T1000 (cell line): ENCODE data around the gene AIF1L.
"Not testable (repeated sequence)": the region's sequence is repeated elsewhere in the genome, so short reads cannot be mapped to it uniquely, and the experiment has no call there.

Source experiments
- DNase-seq: peaks from one replicate; lab custom pipeline; 2025; ENCODE audit warnings: mixed read lengths; lab: John Stamatoyannopoulos, UW

Gene AIF1L

DNA sequence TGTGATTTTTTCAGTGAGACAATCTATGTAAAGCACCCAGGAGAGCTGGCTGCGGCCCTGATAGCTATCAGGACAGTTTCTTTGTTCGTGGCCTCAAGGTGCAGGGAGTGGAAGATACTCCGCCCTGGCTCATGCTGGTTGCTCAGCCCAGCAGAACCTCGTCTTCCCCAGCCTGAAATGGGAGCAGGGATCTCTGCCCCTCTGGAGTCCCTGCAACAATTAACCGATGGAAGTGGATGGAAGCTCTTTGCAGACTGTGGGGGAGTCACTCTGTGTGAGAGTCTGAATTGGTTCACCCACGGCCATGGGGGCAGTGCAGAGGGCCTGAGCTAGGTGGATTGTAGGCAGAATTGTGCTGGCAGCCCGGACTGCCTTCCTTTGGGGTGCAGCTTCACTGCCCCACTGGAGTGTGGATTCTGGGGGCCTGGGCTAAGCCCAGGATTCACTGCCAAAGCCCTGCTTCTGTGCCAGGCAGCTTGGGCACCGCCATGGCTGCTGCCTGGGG lies 2.8 kb downstream of the AIF1L start:
- no peak for DNase-seq

DNA sequence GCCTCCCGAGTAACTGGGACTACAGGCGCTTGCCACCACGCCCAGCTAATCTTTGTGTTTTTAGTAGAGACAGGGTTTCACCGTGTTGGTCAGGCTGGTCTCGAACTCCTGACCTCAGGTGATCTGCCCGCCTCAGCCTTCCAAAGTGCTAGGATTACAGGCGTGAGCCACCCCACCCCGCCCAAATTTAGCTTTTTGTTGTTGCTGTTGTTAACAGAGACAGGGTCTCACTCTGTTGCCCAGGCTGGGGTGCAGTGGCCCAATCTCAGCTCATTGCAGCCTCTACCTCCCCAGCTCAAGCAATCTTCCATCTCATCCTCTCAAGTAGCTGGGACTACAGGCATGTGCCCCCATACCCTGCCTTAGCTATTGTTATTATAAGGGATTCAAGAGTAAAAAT lies 3.5 kb downstream of the AIF1L start:
- DNase-seq = not testable (repeated sequence)

DNA sequence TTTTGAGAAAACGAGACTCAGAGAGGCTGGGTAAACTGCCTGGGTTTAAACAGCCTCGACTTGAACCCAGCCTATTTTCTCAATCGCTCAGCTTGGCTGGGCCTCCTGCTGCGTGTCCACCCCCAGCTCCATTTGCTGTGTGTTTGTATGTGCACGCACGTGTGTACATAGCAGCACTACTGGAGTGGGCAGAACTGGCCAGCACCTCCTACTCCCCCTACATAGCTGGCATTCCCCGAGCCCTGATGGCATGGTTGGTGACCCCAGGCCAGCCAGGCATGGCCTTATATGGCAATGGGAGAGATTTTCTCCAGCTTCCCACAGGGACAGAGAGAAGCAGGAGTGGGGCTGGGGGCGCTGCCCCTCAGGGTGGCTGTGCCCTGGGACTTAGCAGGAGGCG lies 4.1 kb downstream of the AIF1L start:
- DNase-seq = no peak

DNA sequence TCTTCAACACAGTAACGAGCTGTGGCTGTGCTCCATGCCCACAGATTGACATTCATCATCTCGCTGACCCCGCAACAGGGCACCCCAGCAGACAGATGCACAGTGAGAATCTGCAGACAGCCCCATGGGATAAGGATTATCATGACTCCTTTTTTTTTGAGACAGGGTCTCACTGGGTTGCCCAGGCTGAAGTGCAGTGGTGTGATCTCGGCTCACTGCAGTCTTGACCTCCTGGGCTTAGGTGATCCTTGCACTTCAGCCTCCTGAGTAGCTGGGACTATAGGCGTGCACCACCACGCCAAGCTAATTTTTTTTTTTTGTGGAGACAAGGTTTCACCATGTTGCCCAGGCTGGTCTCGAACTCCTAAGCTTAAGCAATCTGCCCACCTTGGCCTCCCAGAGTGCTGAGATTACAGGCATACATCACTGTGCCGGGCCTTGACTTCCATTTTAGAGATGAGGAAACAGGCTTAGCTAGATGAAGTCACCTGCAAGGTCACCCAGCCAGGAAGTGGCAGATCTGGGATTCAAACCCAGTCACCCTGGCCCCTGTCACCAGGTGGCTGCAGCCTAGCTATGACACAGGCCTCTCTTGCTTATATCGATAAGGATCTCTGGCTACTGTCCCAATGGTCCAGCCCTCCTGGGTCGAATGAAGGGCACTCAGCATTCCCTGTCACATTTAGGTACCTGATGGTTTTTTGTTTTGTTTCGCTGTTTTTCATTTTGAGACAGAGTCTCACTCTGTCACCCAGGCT lies 5.1 kb downstream of the AIF1L start:
- DNase-seq = no peak

DNA sequence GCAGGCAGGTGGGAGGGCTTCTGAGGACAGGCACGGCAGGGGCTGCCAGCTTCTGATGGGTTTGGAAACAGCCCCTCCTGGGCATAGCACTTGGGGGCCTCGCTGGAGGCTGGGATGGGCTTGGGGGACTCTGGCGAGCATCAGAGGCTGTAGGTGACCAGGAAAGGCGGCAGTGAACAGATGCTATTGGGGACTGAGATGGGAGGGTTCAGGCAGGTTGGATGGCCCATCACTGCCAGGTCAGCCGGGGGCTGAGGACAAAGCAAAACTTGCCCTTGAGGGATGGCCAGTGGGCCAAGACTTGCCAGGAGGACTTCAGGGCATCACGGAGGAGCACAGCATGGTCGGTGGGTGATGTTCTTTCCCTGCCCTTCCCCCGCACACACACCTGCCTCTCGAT lies 6.7 kb downstream of the AIF1L start:
- DNase-seq = no peak

DNA sequence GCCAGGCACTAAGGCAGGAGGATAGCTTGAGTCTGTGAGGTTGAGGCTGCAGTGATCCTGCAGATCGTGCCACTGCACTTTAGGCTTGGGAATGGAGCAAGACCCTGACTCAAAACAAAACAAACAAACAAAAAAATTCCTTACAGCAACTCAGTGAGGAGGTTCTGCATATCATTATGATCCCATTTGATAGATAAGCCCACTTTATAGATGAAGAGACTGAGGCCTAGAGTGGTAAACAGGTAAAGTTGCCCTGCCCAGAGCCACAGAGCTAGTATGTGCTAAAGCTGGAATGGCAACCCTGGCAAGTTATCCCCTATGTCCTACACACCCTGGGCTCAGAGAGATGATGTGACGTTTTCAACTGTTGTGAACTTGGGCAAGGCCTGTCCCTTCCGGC lies 7.2 kb downstream of the AIF1L start:
- no peak for DNase-seq

DNA sequence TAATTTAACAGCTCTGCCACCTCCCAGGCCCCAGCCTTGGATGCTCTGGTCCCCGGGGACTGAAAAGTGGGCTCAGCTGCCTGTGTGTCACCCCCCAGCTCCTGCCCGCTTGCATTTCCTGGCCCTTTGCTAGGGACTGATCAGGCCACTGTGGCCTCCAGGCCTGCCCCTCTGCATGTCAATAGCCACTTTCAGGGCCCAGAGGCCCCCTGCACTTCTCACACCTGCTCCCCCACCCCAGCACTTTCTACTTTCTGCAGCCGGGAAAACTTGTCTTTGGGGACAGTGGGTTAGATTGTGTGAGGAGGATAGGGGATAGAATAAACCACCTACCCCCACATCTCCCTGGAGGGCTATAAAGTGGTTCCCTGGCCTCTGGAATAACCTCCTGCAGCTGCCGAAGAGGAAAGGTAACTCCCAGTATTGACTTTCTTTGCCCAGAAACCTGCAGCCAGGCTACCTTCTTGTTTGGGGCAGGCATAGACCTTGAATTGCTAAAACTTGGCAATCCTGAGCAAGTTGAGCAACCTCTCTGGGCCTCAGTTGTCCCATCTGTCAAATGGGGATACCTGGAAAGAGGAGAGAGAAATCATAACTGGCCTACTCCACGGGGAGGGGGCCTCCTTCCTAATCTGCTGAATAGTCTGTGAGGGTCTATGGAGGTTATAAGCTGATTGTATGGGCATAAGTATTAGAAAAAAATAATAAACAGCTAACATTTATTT lies 7.8 kb downstream of the AIF1L start:
- no peak for DNase-seq

DNA sequence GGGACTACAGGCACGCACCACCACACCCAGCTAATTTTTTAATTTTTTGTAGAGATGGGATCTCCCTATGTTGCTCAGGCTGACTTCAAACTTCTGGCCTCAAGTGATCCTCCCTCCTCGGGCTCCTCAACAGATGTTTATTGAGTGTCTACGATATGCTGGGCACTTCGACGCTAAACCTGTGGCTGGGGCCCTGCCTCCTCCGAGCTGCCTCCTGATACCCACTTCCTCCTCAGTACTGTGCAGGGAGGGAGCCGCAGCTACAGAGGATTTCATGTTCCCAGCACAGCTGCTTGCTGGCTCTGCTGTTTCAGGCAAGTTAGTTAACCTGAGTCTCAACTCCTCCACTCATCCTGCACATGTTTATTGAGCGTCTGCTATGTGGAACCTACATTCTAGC lies 9.6 kb downstream of the AIF1L start:
- DNase-seq = no peak

DNA sequence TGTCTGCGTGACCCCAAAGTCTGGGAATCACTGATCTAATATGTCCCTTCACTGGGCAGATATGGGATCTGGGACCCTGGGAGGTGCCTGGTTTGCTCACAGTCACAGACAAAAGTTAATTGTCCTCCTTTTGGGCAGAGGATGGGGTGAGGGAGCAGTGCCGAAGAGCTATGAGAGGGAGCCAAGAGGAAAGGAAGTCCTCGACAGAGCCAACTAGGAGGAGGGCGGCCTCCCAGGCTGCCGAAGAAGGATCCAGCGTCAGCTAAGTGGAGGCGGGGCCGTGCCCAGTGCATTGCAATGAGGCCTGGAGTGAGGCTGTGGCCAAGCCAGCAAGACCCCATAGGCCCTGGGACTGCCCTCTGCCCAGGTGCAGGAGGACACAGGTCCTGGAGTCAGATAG lies 11.4 kb downstream of the AIF1L start:
- DNase-seq = no peak

DNA sequence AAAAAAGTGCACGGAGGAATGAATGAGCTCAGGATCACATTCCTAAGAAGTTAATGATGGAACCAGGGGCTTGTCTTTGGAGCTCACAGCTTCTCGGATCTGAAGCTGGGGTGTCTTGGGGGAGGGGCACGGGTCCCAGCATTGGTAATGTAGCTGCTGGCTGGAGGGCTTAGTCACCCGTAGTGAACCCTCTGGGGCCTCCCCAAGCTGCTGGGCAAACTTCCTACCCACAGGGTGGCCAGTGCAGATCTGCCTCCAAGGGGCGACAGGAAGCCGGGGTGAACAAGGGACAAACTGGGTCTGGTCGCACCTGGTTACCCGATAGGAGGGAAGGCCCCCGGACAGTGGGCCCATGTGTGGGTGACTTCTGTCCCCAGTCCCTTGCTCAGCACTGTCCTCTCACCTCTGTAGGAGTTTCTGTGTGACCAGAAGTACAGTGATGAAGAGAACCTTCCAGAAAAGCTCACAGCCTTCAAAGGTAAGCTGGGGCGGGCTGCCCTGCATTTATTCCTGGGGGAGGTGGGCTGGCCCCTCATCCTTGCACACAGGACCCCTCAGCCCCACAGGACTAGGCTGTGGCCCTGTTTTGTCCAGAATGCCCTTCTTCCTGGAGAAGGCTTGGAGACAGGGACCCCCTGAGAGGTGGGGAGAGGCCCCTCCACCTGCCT lies 15.0 kb downstream of the AIF1L start:
- DNase-seq = no peak

DNA sequence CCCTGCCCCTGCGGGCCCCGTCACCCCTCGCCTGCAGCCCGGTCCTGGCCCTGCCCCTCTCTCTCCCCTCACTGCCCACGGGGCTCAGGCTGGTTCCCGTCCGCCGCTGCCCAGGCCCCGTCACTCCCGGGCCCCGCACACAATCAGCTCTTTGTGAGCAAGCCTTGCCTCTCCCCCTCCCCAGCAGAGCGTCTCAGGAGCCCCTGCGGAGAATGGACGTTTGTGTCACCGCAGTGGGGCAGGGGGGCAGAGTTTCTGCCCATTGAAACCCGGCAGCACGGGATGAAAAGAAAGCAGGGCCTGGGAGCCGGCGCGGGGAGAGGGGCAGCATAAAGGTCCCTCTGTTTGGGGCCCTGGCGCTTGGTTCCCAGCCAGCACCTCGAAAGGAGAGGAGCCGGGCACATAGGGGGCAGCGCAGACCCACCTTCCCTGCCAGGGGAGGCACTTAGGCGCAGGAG lies 15.6 kb downstream of the AIF1L start:
- no peak for DNase-seq

DNA sequence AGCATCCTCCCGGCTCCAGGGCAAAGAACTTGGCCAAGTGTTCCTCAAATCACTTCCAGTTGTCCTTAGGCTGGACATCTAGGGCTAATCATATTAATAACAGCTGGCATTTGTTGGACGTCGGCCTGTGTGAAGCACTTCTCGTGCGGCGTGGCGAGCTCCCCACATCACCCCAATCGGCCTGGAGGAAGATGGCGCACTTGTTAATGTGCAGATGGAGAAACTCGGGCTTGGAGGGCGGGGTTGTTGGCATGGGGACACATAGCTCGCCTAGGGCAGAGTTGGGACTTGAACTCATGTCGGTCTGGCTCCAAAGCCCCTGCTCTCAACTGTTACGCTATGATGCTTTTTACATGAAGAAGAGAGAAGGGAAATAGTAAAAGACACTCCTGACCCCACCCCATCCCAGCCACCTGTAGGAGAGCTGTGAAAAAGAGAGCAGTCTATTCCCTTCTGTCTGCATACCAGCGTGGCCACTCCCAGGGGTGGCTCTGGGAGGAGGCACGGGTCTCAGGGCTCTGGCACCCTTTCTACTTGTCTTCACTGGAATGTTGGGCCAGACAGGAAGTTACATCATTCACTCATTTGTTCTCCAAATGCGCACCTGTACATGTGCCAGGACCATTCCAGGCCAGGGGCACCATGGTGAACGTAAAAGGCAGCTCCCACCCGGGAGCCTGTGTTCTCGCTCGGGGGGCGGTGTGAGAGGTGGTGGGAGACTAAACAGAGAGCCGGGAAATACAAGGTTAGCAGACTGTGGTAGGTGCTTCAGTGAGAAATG lies 16.2 kb downstream of the AIF1L start:
- no peak for DNase-seq

DNA sequence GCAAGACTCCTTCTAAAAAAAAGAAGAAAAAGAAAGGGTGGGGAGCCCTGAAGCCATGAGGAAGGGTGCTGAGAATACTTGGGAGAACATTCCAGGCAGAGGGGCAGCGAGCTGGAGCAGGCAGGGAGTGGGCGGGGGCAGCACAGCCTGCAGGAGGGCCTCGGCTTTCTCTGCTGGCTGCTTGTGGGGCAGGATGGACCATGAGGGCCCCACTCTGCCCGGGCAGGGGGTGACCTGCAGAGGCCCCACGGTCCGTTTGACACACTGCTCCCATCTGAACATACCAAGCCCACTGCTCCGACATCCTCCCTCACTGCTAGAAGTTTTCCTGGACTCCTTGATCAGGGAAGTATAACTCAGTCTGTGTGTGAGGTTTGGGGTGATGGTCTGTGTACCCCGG lies 17.3 kb downstream of the AIF1L start:
- DNase-seq = no peak

DNA sequence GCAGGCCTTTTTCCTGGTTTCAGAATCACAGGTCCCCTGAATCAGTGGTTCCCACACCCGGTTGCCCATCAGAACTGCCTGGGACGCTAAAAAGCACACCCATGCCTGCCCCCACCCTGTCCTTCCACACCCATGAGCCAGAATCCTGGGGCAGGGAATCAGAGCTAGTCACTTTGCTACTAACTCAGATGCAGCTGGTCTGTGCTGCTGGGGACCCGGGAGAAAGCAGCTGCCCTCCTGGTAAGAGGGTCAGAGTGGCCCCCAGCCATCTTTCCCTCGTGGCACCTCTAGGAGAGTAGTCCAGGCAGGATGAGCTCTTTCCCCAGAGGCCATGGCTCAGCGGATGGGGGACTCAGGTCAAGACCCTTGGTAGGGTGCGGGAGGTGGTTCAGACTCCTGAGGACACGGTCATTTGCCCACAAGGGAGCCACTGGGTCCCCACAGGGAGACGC lies 17.8 kb downstream of the AIF1L start:
- DNase-seq = no peak

DNA sequence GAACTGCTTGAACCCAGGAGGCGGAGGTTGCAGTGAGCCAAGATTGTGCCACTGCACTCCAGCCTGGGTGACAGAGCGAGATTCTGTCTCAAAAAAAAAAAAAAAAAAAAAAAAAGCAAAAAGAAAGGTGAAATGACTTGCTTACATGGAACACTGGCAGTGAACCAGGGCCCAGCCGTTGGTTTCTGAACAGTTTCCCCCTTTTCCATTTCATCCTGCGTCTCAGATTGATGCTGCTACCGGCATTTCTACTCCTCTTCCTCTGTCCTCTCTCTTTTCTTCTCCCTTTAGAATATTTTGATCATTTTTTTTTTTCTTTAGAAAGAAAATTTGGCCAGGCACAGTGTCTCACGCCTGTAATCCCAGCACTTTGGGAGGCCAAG lies 19.0 kb downstream of the AIF1L start:
- DNase-seq = not testable (repeated sequence)

DNA sequence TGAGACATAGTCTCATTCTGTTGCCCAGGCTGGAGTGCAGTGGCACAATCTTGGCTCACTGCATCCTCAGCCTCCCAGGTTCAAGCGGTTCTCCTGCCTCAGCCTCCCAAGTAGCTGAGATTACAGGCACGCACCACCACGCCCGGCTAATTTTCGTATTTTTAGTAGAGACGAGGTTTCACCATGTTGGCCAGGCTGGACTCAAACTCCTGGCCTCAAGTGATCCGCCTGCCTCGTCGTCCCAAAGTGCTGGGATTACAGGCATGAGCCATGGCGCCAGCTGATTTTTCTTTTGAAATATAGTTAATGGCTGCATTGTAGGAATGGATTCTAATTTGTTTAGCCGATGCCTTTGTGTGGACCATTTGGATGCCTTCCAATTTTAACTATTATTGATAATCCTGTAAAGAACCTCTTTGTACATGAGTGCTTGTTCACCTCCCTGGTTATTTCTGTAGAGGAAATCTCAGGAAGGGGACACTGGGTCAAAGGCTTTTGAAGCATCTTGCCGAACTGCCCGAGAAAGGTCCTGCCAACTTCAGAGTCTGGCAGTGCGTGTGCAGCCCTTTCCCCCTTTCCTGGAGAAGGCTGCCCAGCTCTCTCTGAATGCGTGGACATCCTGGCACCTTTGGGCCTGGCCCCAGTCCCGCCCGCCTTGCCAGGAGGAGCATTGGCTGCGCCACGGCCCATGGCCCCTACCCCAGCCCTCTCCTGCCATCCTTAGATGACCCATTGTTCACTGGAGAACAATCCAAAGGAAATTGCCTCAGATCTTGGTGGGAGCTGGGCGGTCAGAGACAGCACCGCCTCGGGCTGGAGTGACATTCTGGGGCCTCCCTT lies 20.2 kb downstream of the AIF1L start:
- no peak for DNase-seq

DNA sequence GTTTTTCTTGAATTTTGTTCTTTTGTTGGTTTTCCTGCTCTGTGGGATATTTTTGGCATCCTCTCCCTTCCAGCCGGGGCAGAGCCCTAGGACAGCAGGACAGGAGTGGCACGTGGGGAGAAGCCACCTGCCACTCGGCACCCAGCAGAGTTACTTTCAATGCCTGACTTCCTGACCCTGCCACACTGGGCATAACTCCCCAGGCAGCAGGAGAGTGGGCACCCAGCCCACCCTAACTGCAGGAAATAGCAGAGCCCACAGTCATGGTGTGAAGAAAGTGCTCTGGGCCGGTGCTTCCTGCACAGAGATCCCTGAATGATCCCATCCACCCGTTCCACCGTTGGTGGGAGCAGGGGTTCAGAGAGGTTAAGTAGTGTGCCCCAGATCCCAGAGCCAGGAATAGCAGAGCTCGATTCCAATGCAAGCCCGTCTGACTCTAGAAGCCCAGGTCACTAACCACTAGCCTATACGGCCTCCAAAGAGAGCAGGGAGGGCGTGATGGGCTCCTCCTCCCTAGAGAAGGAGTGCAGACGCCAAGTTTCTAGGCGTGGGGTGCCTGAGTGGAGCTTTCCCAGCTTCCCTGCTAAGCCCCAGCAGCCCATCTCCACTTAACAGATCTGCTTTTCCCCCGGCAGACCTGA lies 20.9 kb downstream of the AIF1L start:
- no peak for DNase-seq

DNA sequence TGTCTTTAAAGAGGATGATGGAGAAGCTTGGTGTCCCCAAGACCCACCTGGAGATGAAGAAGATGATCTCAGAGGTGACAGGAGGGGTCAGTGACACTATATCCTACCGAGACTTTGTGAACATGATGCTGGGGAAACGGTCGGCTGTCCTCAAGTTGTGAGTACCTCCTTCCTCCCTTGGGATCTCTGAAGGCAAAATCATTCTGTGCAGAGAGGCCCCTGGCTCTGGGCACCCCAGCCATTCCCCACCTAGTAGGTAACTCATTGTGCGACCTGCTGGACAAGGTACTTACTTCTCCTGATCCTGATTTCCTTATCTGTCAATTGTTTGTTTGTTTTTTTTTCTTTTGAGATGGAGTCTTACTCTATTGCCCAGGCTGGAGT lies 21.4 kb downstream of the AIF1L start:
- no peak for DNase-seq

DNA sequence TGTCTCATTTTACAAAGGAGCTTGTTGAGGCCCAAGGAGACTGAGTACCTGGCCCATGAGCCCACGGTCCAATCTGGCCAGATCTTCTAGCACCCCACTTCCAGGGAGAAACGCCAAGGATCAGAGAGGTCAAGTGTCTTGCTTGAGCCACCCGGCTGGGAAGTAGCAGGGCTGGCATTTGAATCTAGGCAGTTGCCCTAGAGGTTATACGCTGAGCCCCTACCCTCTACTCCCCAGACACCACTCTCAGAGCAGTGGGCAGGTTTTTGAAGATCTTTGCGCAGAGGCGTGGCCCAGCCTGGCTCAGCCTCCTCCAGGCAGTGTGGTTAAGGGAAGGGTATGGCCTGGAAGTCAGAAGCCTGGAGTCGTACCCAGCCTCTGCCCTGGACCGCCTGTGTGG lies 23.3 kb downstream of the AIF1L start:
- no peak for DNase-seq

DNA sequence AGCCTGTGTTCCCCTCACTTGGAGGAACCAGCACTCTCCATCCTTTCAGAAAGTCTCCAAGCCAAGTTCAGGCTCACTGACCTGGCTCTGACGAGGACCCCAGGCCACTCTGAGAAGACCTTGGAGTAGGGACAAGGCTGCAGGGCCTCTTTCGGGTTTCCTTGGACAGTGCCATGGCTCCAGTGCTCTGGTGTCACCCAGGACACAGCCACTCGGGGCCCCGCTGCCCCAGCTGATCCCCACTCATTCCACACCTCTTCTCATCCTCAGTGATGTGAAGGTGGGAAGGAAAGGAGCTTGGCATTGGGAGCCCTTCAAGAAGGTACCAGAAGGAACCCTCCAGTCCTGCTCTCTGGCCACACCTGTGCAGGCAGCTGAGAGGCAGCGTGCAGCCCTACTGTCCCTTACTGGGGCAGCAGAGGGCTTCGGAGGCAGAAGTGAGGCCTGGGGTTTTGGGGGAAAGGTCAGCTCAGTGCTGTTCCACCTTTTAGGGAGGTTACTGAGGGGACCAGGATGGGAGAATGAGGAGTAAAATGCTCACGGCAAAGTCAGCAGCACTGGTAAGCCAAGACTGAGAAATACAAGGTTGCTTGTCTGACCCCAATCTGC lies 24.4 kb downstream of the AIF1L start:
- DNase-seq = no peak
